HepG2 (cell line): ENCODE data around the gene HHLA2. TPM values are rescaled to one million over a fixed set of nuclear protein-coding genes. Genes with fewer than 3 reads are reported as not detected.

Experiments used
- ATAC-seq: fragments of 200-7000 bp; cut with Tn5 transposase; 3 replicates; pipeline ENCODE4 v1.9.1; 2020; ENCODE audit warnings: mild to moderate bottlenecking, moderate library complexity
- BruUV-seq: library from RNA; stranded (reverse); fragments of 400-500 nt; replicated peaks from 2 replicates; lab custom pipeline; 2021; lab: Mats Ljungman, UMichigan
- CTCF ChIA-PET: fragments of 300-600 bp; formaldehyde crosslinking; extraction: SDS; loops from one replicate; lab custom pipeline; 2021; ENCODE audit warnings: low total read pairs, inconsistent platforms, low intra/inter-chr PET ratio; lab: Yijun Ruan, JAX
- POLR2A ChIA-PET: fragments of 350-600 bp; sonication (Branson Sonifier 250); formaldehyde crosslinking; loops from one replicate; lab custom pipeline; 2020; ENCODE audit warnings: antibody characterized with exemption, inconsistent platforms; lab: Yijun Ruan, JAX
- DNase-seq: peaks from one replicate; pipeline ENCODE4 v3.0.0-alpha.2; 2015; ENCODE audit warnings: low spot score
- FAIRE-seq: peaks from 3 replicates; lab custom pipeline; 2011; peaks lifted over from hg19 to GRCh38; lab: Jason Lieb, UNC
- H2AFZ ChIP-seq: one replicate; pipeline ENCODE4 v1.6.1; 2011; ENCODE audit warnings: low read length, inconsistent platforms
- H3K27ac ChIP-seq: fragments of 300-600 bp; 3 replicates; pipeline ENCODE4 v1.8.0; 2011; ENCODE audit warnings: mixed run types, mild to moderate bottlenecking, mixed read lengths, low read length, inconsistent platforms; ENCODE audit not compliant: insufficient read depth; ENCODE audit errors: extremely low read length
- H3K27me3 ChIP-seq, 2 experiments: fragments of 200-600 bp in 1 of 2; 2 replicates in 1 of 2; 3 replicates in 1 of 2; pipeline versions ENCODE4 v1.6.0 to v1.8.0; 2011; ENCODE audit warnings: low read length in 2 of 2, mild to moderate bottlenecking in 2 of 2, moderate library complexity in 2 of 2, inconsistent platforms in 1 of 2; ENCODE audit not compliant: insufficient read depth in 2 of 2, control insufficient read depth in 1 of 2
- H3K36me3 ChIP-seq, 2 experiments: fragments of 200-600 bp in 1 of 2; replicated peaks in 1 of 2; 2 replicates in 1 of 2; 3 replicates in 1 of 2; pipeline versions ENCODE4 v1.5.1 to v1.8.0; 2011; ENCODE audit warnings: low read length in 2 of 2, inconsistent platforms in 1 of 2; ENCODE audit not compliant: insufficient read depth in 2 of 2, control insufficient read depth in 1 of 2
- H3K4me1 ChIP-seq: 2 replicates; pipeline ENCODE4 v1.5.1; 2012; ENCODE audit warnings: low read length, inconsistent platforms; ENCODE audit not compliant: insufficient read depth
- H3K4me2 ChIP-seq: 2 replicates; pipeline ENCODE4 v1.6.0; 2011; ENCODE audit warnings: low read depth, low read length, inconsistent platforms
- H3K4me3 ChIP-seq, 3 experiments: fragments of 200-600 bp in 1 of 3; sonication (generic), shearing (Covaris generic) in 1 of 3; replicated peaks in 1 of 3; 2 replicates each; pipeline ENCODE4 v1.5.1; 2011 to 2016; ENCODE audit warnings: low read length in 3 of 3, inconsistent platforms in 2 of 3, low read depth in 2 of 3, mild to moderate bottlenecking in 2 of 3, control low read depth in 1 of 3, mixed read lengths in 1 of 3; ENCODE audit not compliant: insufficient read depth in 1 of 3
- H3K79me2 ChIP-seq: one replicate; pipeline ENCODE4 v1.6.1; 2011; ENCODE audit warnings: low read length, inconsistent platforms; ENCODE audit not compliant: insufficient read depth
- H3K9ac ChIP-seq: 2 replicates; pipeline ENCODE4 v1.6.0; 2011; ENCODE audit warnings: mild to moderate bottlenecking, low read depth, low read length, inconsistent platforms; ENCODE audit not compliant: insufficient read depth
- H3K9me3 ChIP-seq: 2 replicates; pipeline ENCODE4 v1.5.1; 2012; ENCODE audit warnings: mild to moderate bottlenecking, low read length
- H4K20me1 ChIP-seq: 2 replicates; pipeline ENCODE4 v1.6.0; 2011; ENCODE audit warnings: inconsistent platforms, mild to moderate bottlenecking, low read length, moderate library complexity; ENCODE audit not compliant: insufficient read depth
- AGO1 ChIP-seq: fragments of 200-400 bp; formaldehyde crosslinking; IDR thresholded peaks from 2 replicates; pipeline ENCODE4 v1.6.1; 2017; ENCODE audit warnings: mild to moderate bottlenecking, low read depth, low read length, moderate library complexity; ENCODE audit not compliant: poor library complexity, severe bottlenecking
- EEA1 ChIP-seq: sonication (generic); formaldehyde crosslinking; IDR thresholded peaks from 2 replicates; pipeline ENCODE4 v1.5.1; 2020; ENCODE audit warnings: mild to moderate bottlenecking, missing genetic modification reagents, borderline replicate concordance
- FOSL1 ChIP-seq: sonication (generic); formaldehyde crosslinking; IDR thresholded peaks from 2 replicates; pipeline ENCODE4 v1.9.0; 2021; ENCODE audit warnings: missing genetic modification reagents, borderline replicate concordance
- HMG20A ChIP-seq: IDR thresholded peaks from 2 replicates; pipeline ENCODE4 v1.6.1; 2016; ENCODE audit warnings: borderline replicate concordance
- MEF2D ChIP-seq: sonication (generic); formaldehyde crosslinking; IDR thresholded peaks from 2 replicates; pipeline ENCODE4 v1.5.1; 2020; ENCODE audit warnings: mild to moderate bottlenecking, missing genetic modification reagents
- ZNF136 ChIP-seq: sonication (generic); formaldehyde crosslinking; IDR thresholded peaks from 2 replicates; pipeline ENCODE4 v1.8.1; 2022; ENCODE audit warnings: low read depth, mild to moderate bottlenecking, moderate library complexity, missing genetic modification reagents
- ZNF24 ChIP-seq: fragments of 450-650 bp; IDR thresholded peaks from 2 replicates; pipeline ENCODE4 v1.6.1; 2017; ENCODE audit warnings: antibody characterized with exemption, mild to moderate bottlenecking
- ZNF749 ChIP-seq: sonication (generic); formaldehyde crosslinking; IDR thresholded peaks from 2 replicates; pipeline ENCODE4 v1.8.0; 2022; ENCODE audit warnings: mild to moderate bottlenecking, missing genetic modification reagents, moderate library complexity, borderline replicate concordance
- WGBS: methylation state at CpG from one replicate; pipeline ENCODE4 v1.1.6; 2017; ENCODE audit warnings: low lambda C conversion rate; 5-methylcytosine and 5-hydroxymethylcytosine counted together
- in situ Hi-C: cut with HindIII; loops from 2 replicates; pipeline ENCODE4 v1.10.0; 2017; ENCODE audit warnings: low pct_unique_long_range_greater_than_20kb; ENCODE audit not compliant: extremely low pct_ligation_motif_present
- intact Hi-C: fragments of 100-400 bp; cut with micrococcal nuclease; formaldehyde crosslinking; loops from one replicate; pipeline ENCODE4 v1.10.0; 2022; ENCODE audit not compliant: unreplicated experiment
- polyA plus RNA-seq, 8 experiments: library from polyadenylated mRNA; depleted of rRNA in 3 of 8; stranded (reverse) in 7 of 8; unstranded in 1 of 8; fragments of >200 nt; fragmentation: Illumina TruSeq in 4 of 8; extraction: Trizol in 4 of 8; gene quantifications; 2 replicates each; pipeline versions ENCODE4 v1.2.1 to v1.2.3, GENCODE V29; 2011 to 2016; ENCODE audit warnings: low read depth in 4 of 8, missing spikeins in 1 of 8, mixed read lengths in 1 of 8; ENCODE audit not compliant: insufficient read depth in 1 of 8
- total RNA-seq, 5 experiments: library from RNA; depleted of rRNA; stranded (reverse); fragments of >200 nt; fragmentation: Illumina TruSeq; extraction: Trizol; gene quantifications; 2 replicates each; pipeline ENCODE4 v1.2.3, GENCODE V29; 2016; ENCODE audit warnings: low read depth in 1 of 5
- TF ChIP-seq, protein P1 (sequence below): sonication (generic); formaldehyde crosslinking; IDR thresholded peaks from 2 replicates; pipeline ENCODE4 v1.5.0; 2020; ENCODE audit warnings: missing genetic modification reagents
- TF ChIP-seq, protein P2 (sequence below): sonication (generic); formaldehyde crosslinking; conservative IDR thresholded peaks from 2 replicates; pipeline ENCODE4 v1.4.0; 2020; ENCODE audit warnings: mild to moderate bottlenecking, missing genetic modification reagents, moderate library complexity
- TF ChIP-seq, protein P3 (sequence below): sonication (generic); formaldehyde crosslinking; IDR thresholded peaks from 2 replicates; pipeline ENCODE4 v1.4.0; 2020; ENCODE audit warnings: missing genetic modification reagents; ENCODE audit errors: not compliant biosample characterization
- TF ChIP-seq, protein P4 (sequence below): sonication (generic); formaldehyde crosslinking; conservative IDR thresholded peaks from 2 replicates; pipeline ENCODE4 v1.4.0; 2020; ENCODE audit warnings: missing genetic modification reagents
- TF ChIP-seq, protein P5 (sequence below): sonication (generic); formaldehyde crosslinking; IDR thresholded peaks from 2 replicates; pipeline ENCODE4 v1.5.0; 2020; ENCODE audit warnings: mild to moderate bottlenecking, missing genetic modification reagents, borderline replicate concordance

Gene HHLA2
- total and polyA plus RNA-seq, 2 of the 13 experiments (the other 11 are each of a cell fraction or from before 2014, with no cell fraction given) = not detected

DNA sequence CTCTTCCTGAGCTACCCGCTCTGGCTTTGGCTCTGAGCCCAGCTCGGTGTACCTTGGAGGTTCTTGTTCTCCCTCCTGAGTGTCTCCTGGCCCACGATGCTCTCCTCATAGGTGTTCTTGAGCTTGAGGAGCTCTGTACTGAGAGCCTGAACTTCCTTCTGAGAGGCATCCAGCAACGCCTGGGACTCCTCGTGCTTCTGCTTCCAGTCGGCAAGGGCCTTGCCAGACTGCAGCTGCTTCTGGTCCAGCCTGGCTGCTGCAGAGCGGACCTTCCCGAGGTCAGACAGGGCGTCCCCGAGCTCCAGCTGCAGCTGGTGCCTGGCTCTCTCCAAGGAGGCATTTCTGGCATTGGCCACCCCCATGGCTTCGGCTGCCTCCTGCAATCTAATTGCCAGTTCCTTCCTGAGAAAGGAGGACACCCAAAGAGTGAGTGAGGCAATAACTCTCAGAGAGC lies 114.2 kb downstream of the HHLA2 start:
- H3K9me3 ChIP-seq = no peaks in the 10 kb centered on the region
- FAIRE-seq = no peak
- no TSS peak for BruUV-seq
- no peaks in the 10 kb centered on the region for H3K36me3 ChIP-seq
- intact Hi-C loops = no loop called here
- H3K79me2 ChIP-seq = no peaks in the 10 kb centered on the region
- H3K27me3 ChIP-seq = peaks cover 0 to 4% of the 10 kb centered on the region in 2 experiments; a peak in 2 of 5 replicates
- WGBS = 77% methylated on average over 2 of the region's 11 CpGs
- H3K27ac ChIP-seq = no peak overlapping the region
- CTCF ChIA-PET = no interaction called here
- no peak overlapping the region for H3K4me3 ChIP-seq
- H2AFZ ChIP-seq = no peak overlapping the region
- peaks cover 8% of the 10 kb centered on the region for H3K4me1 ChIP-seq
- ATAC-seq = no peak
- in situ Hi-C loops = no loop called here
- no peak overlapping the region for H3K9ac ChIP-seq
- H3K4me2 ChIP-seq = no peak overlapping the region
- POLR2A ChIA-PET = no interaction called here
- no peak for DNase-seq
- no peaks in the 10 kb centered on the region for H4K20me1 ChIP-seq
- TF ChIP-seq ZNF136 (CRISPR knock-in tag) (no peak), AGO1 (no peak), FOSL1 (CRISPR knock-in tag) (no peak), MEF2D (CRISPR knock-in tag) (no peak), HMG20A (no peak), ZNF749 (CRISPR knock-in tag) (no peak), EEA1 (CRISPR knock-in tag) (no peak), ZNF24 (no peak)
- TF ChIP-seq, protein P1, sequence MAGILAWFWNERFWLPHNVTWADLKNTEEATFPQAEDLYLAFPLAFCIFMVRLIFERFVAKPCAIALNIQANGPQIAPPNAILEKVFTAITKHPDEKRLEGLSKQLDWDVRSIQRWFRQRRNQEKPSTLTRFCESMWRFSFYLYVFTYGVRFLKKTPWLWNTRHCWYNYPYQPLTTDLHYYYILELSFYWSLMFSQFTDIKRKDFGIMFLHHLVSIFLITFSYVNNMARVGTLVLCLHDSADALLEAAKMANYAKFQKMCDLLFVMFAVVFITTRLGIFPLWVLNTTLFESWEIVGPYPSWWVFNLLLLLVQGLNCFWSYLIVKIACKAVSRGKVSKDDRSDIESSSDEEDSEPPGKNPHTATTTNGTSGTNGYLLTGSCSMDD (CRISPR knock-in tag) = no peak
- TF ChIP-seq, protein P2, sequence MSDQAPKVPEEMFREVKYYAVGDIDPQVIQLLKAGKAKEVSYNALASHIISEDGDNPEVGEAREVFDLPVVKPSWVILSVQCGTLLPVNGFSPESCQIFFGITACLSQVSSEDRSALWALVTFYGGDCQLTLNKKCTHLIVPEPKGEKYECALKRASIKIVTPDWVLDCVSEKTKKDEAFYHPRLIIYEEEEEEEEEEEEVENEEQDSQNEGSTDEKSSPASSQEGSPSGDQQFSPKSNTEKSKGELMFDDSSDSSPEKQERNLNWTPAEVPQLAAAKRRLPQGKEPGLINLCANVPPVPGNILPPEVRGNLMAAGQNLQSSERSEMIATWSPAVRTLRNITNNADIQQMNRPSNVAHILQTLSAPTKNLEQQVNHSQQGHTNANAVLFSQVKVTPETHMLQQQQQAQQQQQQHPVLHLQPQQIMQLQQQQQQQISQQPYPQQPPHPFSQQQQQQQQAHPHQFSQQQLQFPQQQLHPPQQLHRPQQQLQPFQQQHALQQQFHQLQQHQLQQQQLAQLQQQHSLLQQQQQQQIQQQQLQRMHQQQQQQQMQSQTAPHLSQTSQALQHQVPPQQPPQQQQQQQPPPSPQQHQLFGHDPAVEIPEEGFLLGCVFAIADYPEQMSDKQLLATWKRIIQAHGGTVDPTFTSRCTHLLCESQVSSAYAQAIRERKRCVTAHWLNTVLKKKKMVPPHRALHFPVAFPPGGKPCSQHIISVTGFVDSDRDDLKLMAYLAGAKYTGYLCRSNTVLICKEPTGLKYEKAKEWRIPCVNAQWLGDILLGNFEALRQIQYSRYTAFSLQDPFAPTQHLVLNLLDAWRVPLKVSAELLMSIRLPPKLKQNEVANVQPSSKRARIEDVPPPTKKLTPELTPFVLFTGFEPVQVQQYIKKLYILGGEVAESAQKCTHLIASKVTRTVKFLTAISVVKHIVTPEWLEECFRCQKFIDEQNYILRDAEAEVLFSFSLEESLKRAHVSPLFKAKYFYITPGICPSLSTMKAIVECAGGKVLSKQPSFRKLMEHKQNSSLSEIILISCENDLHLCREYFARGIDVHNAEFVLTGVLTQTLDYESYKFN (CRISPR knock-in tag) = no peak
- TF ChIP-seq, protein P3, sequence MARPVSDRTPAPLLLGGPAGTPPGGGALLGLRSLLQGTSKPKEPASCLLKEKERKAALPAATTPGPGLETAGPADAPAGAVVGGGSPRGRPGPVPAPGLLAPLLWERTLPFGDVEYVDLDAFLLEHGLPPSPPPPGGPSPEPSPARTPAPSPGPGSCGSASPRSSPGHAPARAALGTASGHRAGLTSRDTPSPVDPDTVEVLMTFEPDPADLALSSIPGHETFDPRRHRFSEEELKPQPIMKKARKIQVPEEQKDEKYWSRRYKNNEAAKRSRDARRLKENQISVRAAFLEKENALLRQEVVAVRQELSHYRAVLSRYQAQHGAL (CRISPR knock-in tag) = no peak
- TF ChIP-seq, protein P4, sequence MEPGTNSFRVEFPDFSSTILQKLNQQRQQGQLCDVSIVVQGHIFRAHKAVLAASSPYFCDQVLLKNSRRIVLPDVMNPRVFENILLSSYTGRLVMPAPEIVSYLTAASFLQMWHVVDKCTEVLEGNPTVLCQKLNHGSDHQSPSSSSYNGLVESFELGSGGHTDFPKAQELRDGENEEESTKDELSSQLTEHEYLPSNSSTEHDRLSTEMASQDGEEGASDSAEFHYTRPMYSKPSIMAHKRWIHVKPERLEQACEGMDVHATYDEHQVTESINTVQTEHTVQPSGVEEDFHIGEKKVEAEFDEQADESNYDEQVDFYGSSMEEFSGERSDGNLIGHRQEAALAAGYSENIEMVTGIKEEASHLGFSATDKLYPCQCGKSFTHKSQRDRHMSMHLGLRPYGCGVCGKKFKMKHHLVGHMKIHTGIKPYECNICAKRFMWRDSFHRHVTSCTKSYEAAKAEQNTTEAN (CRISPR knock-in tag) = no peak
- TF ChIP-seq, protein P5, sequence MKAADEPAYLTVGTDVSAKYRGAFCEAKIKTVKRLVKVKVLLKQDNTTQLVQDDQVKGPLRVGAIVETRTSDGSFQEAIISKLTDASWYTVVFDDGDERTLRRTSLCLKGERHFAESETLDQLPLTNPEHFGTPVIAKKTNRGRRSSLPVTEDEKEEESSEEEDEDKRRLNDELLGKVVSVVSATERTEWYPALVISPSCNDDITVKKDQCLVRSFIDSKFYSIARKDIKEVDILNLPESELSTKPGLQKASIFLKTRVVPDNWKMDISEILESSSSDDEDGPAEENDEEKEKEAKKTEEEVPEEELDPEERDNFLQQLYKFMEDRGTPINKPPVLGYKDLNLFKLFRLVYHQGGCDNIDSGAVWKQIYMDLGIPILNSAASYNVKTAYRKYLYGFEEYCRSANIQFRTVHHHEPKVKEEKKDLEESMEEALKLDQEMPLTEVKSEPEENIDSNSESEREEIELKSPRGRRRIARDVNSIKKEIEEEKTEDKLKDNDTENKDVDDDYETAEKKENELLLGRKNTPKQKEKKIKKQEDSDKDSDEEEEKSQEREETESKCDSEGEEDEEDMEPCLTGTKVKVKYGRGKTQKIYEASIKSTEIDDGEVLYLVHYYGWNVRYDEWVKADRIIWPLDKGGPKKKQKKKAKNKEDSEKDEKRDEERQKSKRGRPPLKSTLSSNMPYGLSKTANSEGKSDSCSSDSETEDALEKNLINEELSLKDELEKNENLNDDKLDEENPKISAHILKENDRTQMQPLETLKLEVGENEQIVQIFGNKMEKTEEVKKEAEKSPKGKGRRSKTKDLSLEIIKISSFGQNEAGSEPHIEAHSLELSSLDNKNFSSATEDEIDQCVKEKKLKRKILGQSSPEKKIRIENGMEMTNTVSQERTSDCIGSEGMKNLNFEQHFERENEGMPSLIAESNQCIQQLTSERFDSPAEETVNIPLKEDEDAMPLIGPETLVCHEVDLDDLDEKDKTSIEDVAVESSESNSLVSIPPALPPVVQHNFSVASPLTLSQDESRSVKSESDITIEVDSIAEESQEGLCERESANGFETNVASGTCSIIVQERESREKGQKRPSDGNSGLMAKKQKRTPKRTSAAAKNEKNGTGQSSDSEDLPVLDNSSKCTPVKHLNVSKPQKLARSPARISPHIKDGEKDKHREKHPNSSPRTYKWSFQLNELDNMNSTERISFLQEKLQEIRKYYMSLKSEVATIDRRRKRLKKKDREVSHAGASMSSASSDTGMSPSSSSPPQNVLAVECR (CRISPR knock-in tag) = no peak
